GM13977 (cell line): ENCODE measurements around the gene GADD45B.
"Not testable (repeated sequence)": the region's sequence is repeated elsewhere in the genome, so short reads cannot be mapped to it uniquely, and the experiment has no call there.

Source experiments
- DNase-seq: peaks from one replicate; pipeline ENCODE4 v3.0.0; 2012; ENCODE audit warnings: low spot score
- CTCF ChIP-seq: IDR thresholded peaks from 2 replicates; pipeline ENCODE4 v1.5.1; 2012; ENCODE audit warnings: mild to moderate bottlenecking, control low read depth; ENCODE audit not compliant: insufficient read depth; ENCODE audit errors: extremely low read depth, missing control alignments
- in situ Hi-C: fragments of 300-500 bp; cut with MboI; formaldehyde crosslinking; loops from one replicate; pipeline ENCODE4 v1.12.0; 2022; ENCODE audit warnings: low sequenced_read_pairs, low pct_unique_long_range_greater_than_20kb, mixed read lengths, inconsistent platforms; ENCODE audit not compliant: unreplicated experiment

Gene GADD45B

GRCh38 chr19:2490659-2491058, 14.7 kb downstream of the GADD45B start:
- TF ChIP-seq CTCF, result no peak
- in situ Hi-C loops, result no loop called here
- no peak for DNase-seq

- no peak for DNase-seq
- in situ Hi-C loops, result no loop called here
- no peak for TF ChIP-seq CTCF
Measured at GRCh38 chr19:2491130-2491801, 15.3 kb downstream of the GADD45B start.

GRCh38 chr19:2492870-2493269, 16.9 kb downstream of the GADD45B start:
- TF ChIP-seq CTCF, result no peak
- in situ Hi-C loops, result no loop called here
- DNase-seq, result no peak

GRCh38 chr19:2493448-2493847, 17.5 kb downstream of the GADD45B start:
- DNase-seq, in situ Hi-C loops: not testable (repeated sequence)

GRCh38 chr19:2494084-2494446, 18.1 kb downstream of the GADD45B start:
- DNase-seq, result peak; percentile 26
- TF ChIP-seq CTCF, result no peak
- in situ Hi-C loops, result no loop called here

- TF ChIP-seq CTCF, result no peak
- in situ Hi-C loops, result no loop called here
- peak; percentile 90 for DNase-seq
Measured at GRCh38 chr19:2494447-2495129, 18.7 kb downstream of the GADD45B start.

GRCh38 chr19:2495130-2495641, 19.3 kb downstream of the GADD45B start:
- DNase-seq, result no peak
- in situ Hi-C loops, result no loop called here
- no peak for TF ChIP-seq CTCF
